VCaP (cell line): ENCODE measurements around the gene PICK1.

Source experiments
- H3K27ac ChIP-seq: fragments of 450-650 bp; 2 replicates; pipeline ENCODE4 v1.5.1; 2017
- TF ChIP-seq, protein P1 (sequence below): fragments of 450-650 bp; conservative IDR thresholded peaks from 2 replicates; pipeline ENCODE4 v1.5.1; 2017; ENCODE audit warnings: mild to moderate bottlenecking, moderate library complexity

PICK1 gene

DNA sequence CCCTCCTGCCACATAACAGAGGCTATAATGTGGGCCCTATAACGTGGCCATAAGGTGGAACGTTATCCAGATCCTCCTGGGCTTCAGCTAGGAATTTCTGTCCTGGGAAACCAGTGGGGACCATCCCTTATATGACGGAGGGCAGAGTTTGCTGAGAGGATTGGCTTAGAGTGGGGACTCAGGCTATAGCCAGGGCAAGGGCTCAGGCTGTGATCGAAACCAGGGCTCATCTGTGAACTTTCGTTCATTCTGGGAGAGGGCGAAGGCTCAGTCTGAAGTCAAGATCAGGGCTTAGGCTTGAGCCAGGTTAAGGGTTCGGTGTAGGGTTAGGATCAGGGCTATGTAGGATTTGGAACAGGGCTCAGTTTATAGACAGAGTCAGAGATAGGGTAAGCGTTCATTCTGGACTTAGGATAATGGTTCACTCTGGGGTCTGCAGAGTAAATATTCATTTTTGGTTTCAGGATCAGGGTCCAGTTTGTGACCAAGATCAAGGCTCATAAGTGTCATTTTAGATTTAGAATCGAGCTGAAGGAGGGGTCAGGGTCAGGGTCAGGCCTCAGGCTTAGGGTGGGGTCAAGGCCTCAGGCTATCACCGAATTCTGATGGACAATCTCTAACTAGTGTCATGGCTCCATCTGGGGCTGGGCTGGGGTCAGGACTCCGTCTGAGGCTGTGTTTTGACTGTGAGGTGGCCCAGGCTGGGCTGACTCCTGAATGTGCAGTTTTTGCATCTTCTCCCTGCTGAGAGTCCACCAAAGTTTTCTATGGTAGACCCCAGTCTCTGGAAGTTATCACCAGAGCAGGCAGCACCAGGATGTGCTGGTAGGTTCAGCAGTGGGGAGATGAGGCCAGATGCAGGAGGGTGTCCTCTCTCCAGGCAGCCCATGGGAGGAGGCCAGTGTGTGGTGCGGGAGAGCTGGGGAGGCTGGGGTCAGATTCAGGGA lies 39.0 kb upstream of the PICK1 start:
- TF ChIP-seq, protein P1, sequence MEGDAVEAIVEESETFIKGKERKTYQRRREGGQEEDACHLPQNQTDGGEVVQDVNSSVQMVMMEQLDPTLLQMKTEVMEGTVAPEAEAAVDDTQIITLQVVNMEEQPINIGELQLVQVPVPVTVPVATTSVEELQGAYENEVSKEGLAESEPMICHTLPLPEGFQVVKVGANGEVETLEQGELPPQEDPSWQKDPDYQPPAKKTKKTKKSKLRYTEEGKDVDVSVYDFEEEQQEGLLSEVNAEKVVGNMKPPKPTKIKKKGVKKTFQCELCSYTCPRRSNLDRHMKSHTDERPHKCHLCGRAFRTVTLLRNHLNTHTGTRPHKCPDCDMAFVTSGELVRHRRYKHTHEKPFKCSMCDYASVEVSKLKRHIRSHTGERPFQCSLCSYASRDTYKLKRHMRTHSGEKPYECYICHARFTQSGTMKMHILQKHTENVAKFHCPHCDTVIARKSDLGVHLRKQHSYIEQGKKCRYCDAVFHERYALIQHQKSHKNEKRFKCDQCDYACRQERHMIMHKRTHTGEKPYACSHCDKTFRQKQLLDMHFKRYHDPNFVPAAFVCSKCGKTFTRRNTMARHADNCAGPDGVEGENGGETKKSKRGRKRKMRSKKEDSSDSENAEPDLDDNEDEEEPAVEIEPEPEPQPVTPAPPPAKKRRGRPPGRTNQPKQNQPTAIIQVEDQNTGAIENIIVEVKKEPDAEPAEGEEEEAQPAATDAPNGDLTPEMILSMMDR = no peak
- H3K27ac ChIP-seq = peak overlapping the region; percentile 86; the same call in 1 of the 2 replicates

DNA sequence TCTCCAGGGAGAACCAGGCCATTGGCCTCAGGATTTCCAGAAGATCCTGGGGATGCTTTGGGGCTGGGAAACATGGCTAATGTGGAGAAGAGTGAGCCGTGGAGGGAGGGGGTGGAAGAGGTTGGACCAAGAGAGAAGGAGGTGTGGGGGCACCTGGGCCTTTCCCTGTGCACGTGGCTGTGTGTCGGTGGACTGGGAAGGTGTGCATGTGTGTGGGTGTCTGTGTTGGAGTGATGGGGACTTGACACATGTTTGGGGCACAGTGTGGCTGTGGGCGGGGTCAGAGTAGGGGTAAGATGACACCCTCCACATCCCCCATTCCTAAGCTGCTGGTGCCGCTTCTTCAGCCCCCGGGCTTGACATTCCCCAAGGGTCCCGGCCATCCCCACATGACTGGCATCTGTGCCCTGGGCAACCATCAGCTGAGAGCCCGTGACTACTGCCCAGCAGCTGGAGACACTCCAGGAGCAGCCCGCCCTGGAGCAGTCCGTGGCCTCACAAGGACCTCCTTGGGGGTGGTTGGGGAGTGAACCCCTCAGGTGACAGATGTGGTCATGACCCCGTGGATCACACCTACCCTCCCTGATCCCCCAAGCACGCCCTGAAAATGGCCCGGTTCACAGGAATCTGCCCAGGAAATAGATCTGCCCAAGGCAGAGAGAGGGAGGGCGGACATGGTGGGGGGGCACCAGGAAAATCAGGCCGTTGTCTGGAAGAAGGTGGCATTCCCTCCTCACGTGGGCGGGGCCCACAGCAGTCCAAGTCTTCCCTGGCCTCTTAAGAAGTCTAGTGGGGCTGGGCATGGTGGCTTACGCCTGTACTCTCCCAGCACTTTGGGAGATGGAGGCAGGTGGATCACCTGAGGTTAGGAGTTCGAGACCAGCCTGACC lies 38.0 kb upstream of the PICK1 start:
- TF ChIP-seq, protein P1 = no peak

DNA sequence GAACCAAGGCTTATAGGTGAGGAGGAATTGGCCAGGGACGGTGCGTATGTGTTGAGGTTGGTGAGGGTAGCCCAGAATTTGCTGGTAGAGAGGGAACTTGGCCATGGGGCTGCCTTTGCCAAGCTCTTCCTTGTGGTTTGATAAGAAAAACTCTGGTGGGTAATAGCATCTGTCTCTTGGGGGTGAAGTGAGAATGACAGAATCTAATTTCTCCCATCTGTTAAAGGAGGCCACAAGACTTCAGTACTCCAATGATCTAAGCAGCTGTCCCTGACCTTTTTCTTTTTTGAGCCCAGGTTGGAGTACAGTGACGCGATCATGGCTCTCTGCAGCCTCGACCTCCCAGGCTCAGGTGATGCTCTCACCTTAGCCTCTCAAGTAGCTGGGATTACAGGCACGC lies 36.0 kb upstream of the PICK1 start:
- TF ChIP-seq, protein P1 = no peak
- no peak overlapping the region for H3K27ac ChIP-seq

More for the DNA sequence above, 38.0 kb upstream of the PICK1 start:
- H3K27ac ChIP-seq = no peak overlapping the region

DNA sequence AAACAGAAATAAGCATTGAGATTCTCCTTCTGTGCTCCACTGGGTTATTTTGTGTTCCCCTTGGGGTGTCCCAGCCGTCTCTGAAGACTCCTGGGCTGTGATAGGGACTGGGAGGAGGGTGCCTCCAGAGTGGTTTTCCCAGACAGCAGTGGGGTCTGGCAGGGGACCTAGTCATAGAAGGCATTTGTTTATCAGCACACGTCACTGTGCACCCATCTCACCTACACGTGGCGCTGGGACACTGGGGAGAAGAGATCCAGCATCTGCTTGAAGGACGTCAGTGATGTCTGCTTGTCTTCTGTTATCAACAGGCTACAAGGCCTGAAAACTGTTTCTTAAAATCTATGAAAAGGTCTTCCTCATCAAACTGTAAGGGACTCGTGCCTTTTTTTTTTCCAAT lies 34.2 kb upstream of the PICK1 start:
- TF ChIP-seq, protein P1 = no peak
- H3K27ac ChIP-seq = no peak overlapping the region

DNA sequence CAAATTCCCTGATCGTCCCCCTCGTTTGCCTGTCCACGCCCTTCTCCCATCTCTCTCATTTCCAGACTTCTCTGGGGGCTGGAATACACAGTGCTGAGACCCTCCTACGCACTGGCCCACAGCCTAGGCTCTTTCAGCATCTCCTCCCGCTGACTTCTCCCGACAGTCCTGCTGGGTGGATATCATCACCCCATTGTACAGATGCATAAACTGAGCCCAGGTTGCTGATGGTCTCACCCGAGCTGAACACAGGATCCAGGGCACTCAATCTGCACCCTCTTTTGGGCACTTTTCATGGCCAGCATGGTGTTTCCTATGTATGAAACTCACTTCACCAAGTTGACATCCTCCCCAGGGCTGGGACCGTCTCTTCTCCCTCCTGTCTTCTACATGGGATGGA lies 31.7 kb upstream of the PICK1 start:
- H3K27ac ChIP-seq = no peak overlapping the region
- TF ChIP-seq, protein P1 = no peak

DNA sequence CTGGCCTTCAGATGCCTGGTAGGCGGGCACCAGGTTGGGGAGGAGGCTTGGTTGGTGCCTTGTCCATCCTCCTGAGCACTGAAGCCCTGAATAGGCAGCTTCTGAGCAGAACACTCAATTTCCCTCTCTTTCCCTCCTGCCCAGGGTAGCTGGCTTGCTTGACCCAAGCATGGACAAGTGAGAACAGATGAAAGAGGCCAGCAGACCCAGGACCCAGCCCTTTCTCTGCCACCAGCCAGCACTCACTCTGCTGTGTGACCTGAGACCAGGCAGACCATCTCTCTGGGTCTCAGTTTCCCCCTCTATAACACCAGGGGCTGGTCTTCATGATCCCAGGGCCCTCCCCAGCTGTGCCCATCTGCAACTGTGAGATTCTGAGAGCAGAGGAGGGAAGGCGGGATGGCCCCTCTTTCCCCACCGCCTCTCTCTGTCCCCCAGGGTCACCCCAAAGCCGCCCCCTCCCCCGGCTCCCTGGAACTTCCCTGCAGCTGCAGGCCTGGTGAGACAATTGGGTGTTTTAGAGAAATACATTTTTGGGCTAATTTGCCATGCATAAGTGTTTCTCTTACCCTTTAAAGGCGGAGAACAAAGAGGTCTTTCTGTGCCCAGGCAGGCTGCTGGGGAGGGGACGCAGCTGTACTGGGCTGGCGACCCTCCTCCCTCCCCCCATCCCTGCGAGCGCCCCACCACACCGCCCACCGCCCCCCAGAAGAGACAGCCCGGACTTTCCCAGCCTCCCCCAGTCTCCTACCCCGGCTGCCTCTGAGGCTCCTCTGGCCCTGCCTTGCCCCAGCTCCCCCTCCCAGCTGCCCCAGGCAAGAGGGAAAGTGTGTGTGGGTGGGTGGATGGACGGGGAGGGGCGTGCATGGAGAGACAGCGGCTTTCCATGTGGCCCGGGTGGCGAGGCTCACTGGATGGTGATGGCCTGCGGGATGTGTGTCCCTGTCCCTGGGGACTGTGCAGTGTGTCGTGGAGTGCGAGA lies 30.8 kb upstream of the PICK1 start:
- H3K27ac ChIP-seq = no peak overlapping the region

More for the DNA sequence above, 30.8 kb upstream of the PICK1 start:
- TF ChIP-seq, protein P1 = no peak
